H1 (cell line): ENCODE measurements around the gene PRG3. TPM values are rescaled to one million over a fixed set of nuclear protein-coding genes. Genes with fewer than 3 reads are reported as not detected.

Experiments
- GABPA ChIP-seq: IDR thresholded peaks from 2 replicates; pipeline ENCODE4 v1.6.1; 2011; ENCODE audit warnings: mild to moderate bottlenecking, low read length, moderate library complexity, borderline replicate concordance; ENCODE audit not compliant: insufficient read depth
- GTF2F1 ChIP-seq: IDR thresholded peaks from 2 replicates; pipeline ENCODE4 v1.6.1; 2012; ENCODE audit warnings: low read depth, low read length, improper control_type of control experiment, borderline replicate concordance
- polyA plus RNA-seq, 7 experiments: library from polyadenylated mRNA; depleted of rRNA in 3 of 7; stranded (reverse) in 5 of 7; unstranded in 2 of 7; fragments of >200 nt in 5 of 7; fragments of 200-250 nt in 2 of 7; gene quantifications; 1 replicate in 5 of 7; 2 replicates in 1 of 7; 4 replicates in 1 of 7; pipeline versions ENCODE4 v1.2.1 to v1.2.3, GENCODE V29; 2011 to 2013; ENCODE audit warnings: missing spikeins in 2 of 7, mixed read lengths in 2 of 7
- total RNA-seq: library from RNA; stranded (reverse); fragmentation: NEBNext Ultra II Directional; extraction: Animal tissue kit (Norgen Biotek cat#: 25700); gene quantifications from 2 replicates; pipeline ENCODE4 v1.2.1, GENCODE V29; 2021

Gene PRG3
- total and polyA plus RNA-seq, 2 of the 8 experiments (the other 6 are each of a cell fraction or from before 2014, with no cell fraction given), result not detected

DNA sequence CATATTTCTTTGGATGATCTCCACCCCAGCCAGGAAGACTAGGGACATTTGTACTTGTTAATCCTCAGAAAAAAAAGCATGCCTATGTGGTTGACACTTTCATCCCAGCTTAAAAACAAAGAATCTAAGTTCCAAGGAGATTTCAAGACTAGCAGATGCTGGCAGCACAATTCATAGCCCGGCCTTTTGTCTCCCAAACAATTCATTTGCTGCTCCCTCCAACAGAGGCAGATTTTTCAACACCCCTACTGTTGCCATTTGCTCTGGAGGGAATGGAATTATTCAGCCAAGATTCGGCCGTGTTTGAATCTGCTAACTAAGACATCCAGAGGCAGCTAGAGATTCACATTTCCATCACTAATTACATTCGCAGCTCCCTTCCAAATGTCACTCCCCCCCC is 27.5 kb downstream of the PRG3 start (continued):
- TF ChIP-seq GTF2F1, result no peak
- TF ChIP-seq GABPA, result no peak
